ENCODE measurements around the gene ZNF672.

The ZNF672 gene

DNA sequence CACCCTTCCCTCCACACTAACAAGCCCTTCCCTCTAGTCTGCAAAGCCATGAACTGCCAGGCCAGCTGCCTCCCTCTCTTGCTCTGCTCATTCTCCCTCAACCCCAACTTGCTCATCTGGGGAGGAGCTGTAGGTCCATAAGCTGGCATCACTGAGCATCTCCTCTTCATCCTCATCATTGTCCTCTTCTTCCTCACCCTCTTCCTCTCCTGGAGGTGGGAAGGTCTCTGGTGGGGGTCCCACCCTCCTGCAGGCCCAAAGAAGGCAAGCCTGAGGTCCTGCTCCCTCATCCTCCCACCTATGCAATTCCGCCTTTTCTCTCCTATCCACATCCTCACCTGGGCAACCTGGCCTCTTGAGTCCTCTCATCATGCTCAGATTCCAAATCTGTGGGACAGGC lies 18.2 kb downstream of the ZNF672 start:
- Histone ChIP-seq H3K27me3 (ENCODE audit: insufficient read depth, low read depth) (no peaks in the 10 kb centered on the region), H3K4me2 (no peak overlapping the region; the same call in 1 of the 2 replicates), H3K4me3 (IDR thresholded peaks at IDR 0.05; ENCODE audit: insufficient read depth, low read depth, low read length) (no peak overlapping the region), H2AFZ (ENCODE audit: low read depth) (no peak overlapping the region), H3K4me1 (ENCODE audit: low read depth, poor library complexity, severe bottlenecking) (peaks cover 14% of the 10 kb centered on the region), H3K79me2 (ENCODE audit: insufficient read depth, low read depth) (peaks cover 13% of the 10 kb centered on the region), H3K36me3 (ENCODE audit: insufficient read depth) (no peaks in the 10 kb centered on the region), H3K9ac (no peak overlapping the region), H4K20me1 (ENCODE audit: insufficient read depth) (no peaks in the 10 kb centered on the region), H3K27ac (no peak overlapping the region)
- TF ChIP-seq, protein P1, sequence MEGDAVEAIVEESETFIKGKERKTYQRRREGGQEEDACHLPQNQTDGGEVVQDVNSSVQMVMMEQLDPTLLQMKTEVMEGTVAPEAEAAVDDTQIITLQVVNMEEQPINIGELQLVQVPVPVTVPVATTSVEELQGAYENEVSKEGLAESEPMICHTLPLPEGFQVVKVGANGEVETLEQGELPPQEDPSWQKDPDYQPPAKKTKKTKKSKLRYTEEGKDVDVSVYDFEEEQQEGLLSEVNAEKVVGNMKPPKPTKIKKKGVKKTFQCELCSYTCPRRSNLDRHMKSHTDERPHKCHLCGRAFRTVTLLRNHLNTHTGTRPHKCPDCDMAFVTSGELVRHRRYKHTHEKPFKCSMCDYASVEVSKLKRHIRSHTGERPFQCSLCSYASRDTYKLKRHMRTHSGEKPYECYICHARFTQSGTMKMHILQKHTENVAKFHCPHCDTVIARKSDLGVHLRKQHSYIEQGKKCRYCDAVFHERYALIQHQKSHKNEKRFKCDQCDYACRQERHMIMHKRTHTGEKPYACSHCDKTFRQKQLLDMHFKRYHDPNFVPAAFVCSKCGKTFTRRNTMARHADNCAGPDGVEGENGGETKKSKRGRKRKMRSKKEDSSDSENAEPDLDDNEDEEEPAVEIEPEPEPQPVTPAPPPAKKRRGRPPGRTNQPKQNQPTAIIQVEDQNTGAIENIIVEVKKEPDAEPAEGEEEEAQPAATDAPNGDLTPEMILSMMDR (conservative IDR thresholded peaks at IDR 0.05; ENCODE audit: low read depth, low read length) = no peak

DNA sequence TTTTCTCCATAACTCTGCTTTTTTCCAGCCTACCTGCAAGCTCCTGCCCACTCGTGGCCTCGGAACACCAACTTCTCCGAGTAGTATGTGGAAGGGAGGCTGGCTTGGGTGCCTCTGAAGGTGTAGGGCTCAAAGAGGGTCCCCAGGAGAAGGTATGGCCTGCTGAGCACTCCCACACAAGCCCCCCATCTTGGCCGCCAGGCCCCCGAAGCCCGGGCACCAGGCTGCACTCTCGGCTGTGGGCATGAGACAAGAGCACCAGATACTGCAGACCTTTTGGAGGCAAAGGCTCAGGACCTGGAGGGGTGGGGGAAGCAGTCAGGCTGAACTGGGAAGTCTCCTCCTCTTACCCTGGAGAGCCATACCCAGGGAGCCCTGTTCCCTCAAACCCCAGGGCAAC lies 19.2 kb downstream of the ZNF672 start:
- TF ChIP-seq, protein P1 (conservative IDR thresholded peaks at IDR 0.05; ENCODE audit: low read depth, low read length) = no peak
- H3K4me3 ChIP-seq (IDR thresholded peaks at IDR 0.05; ENCODE audit: insufficient read depth, low read depth, low read length) = no peak overlapping the region

DNA sequence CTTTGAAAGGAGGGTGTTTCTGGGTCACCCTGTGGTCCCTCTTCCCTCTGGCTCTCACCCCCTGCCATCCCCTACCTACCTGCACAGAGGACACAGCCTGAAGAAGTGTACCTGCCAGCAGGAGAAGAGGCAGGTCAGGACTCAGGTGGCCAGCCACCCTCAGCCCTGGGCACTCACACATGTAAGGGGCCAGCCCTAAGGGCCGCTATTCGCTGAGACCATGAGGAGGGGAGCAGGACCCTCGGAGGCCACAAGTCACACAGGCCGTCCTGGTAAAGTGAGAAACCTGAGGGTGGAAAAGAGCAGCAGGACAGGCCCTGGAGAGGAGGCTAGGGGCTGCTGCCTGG lies 19.7 kb downstream of the ZNF672 start:
- Histone ChIP-seq H3K4me1 (ENCODE audit: low read depth, poor library complexity, severe bottlenecking) (peaks cover 18% of the 10 kb centered on the region), H3K4me2 (peak overlapping the region; percentile 91), H3K4me3 (IDR thresholded peaks at IDR 0.05; ENCODE audit: insufficient read depth, low read depth, low read length) (no peak overlapping the region), H2AFZ (ENCODE audit: low read depth) (peak overlapping the region; percentile 77), H4K20me1 (ENCODE audit: insufficient read depth) (no peaks in the 10 kb centered on the region), H3K27ac (peak overlapping the region; percentile 89), H3K36me3 (ENCODE audit: insufficient read depth) (no peaks in the 10 kb centered on the region), H3K79me2 (ENCODE audit: insufficient read depth, low read depth) (peaks cover 13% of the 10 kb centered on the region), H3K9ac (peak overlapping the region; percentile 91), H3K27me3 (ENCODE audit: insufficient read depth, low read depth) (no peaks in the 10 kb centered on the region)
- TF ChIP-seq, protein P1 (conservative IDR thresholded peaks at IDR 0.05; ENCODE audit: low read depth, low read length) = no peak

More for the DNA sequence above, 19.2 kb downstream of the ZNF672 start:
- H3K4me1 ChIP-seq (ENCODE audit: low read depth, poor library complexity, severe bottlenecking) = peaks cover 14% of the 10 kb centered on the region
- H3K79me2 ChIP-seq (ENCODE audit: insufficient read depth, low read depth) = peaks cover 13% of the 10 kb centered on the region
- no peaks in the 10 kb centered on the region for H4K20me1 ChIP-seq (ENCODE audit: insufficient read depth)
- H2AFZ ChIP-seq (ENCODE audit: low read depth) = peak overlapping the region; percentile 77
- H3K36me3 ChIP-seq (ENCODE audit: insufficient read depth) = no peaks in the 10 kb centered on the region
- H3K9ac ChIP-seq = peak overlapping the region; percentile 91; the same call in 1 of the 2 replicates
- peak overlapping the region; percentile 89 for H3K27ac ChIP-seq
- peak overlapping the region; percentile 91 for H3K4me2 ChIP-seq
- no peaks in the 10 kb centered on the region for H3K27me3 ChIP-seq (ENCODE audit: insufficient read depth, low read depth)

DNA sequence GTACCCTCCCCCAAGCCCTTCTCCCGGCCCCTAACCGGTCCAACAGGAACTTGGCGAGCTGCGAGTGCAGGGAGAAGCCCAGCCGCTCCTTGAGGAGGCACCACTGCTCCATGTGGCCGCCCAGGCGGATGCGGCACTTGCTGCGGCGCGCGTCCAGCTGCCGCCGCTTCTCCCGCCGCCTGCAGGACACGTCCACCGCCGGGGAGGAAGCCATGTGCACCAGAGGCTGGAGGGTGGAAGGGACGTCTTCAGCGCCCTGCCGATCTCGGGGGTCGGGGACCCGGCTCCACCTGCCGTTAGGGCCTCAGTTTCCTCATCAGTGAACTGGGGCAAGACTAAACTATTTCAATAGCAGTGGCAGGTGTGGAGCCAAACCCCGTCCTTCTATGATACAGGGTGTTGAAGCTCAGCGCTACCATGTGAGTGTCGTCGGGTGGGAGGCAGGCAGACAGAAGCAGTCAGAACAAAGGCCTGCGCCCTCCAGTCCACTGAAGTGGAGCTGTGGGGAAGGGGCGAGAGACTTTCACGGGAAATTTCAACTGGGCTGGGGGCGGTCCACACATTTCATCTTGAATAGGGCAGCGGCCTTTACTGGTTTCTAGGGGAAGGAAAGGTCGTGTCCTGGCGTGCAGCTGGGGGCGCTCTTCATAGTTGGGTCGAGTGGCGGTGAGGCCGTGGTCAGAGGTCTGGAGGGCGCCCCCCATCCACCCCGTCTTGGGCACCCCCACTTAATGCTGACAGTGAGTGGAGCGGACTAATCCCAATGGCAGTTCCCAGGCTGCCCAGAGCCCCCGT lies 20.3 kb downstream of the ZNF672 start:
- H4K20me1 ChIP-seq (ENCODE audit: insufficient read depth) = no peaks in the 10 kb centered on the region
- peaks cover 19% of the 10 kb centered on the region for H3K4me1 ChIP-seq (ENCODE audit: low read depth, poor library complexity, severe bottlenecking)
- no peaks in the 10 kb centered on the region for H3K27me3 ChIP-seq (ENCODE audit: insufficient read depth, low read depth)
- no peaks in the 10 kb centered on the region for H3K36me3 ChIP-seq (ENCODE audit: insufficient read depth)
- peaks cover 13% of the 10 kb centered on the region for H3K79me2 ChIP-seq (ENCODE audit: insufficient read depth, low read depth)
- H3K27ac ChIP-seq = peak overlapping the region; percentile 89
- peak overlapping the region; percentile 77 for H2AFZ ChIP-seq (ENCODE audit: low read depth)
- H3K4me3 ChIP-seq (IDR thresholded peaks at IDR 0.05; ENCODE audit: insufficient read depth, low read depth, low read length) = no peak overlapping the region
- peak overlapping the region; percentile 91 for H3K4me2 ChIP-seq
- TF ChIP-seq, protein P1 (conservative IDR thresholded peaks at IDR 0.05; ENCODE audit: low read depth, low read length) = peak; percentile 72; the same call in 1 of the 2 replicates
- H3K9ac ChIP-seq = peak overlapping the region; percentile 91
